GM18868 (cell line): ENCODE results near the gene TESK1.

Experiments used
- ATAC-seq: cut with Tn5 transposase; IDR thresholded peaks from one replicate; pipeline ENCODE4 v1.9.1; 2021; ENCODE audit warnings: mild to moderate bottlenecking, moderate library complexity; ENCODE audit not compliant: unreplicated experiment

The TESK1 gene, protein sequence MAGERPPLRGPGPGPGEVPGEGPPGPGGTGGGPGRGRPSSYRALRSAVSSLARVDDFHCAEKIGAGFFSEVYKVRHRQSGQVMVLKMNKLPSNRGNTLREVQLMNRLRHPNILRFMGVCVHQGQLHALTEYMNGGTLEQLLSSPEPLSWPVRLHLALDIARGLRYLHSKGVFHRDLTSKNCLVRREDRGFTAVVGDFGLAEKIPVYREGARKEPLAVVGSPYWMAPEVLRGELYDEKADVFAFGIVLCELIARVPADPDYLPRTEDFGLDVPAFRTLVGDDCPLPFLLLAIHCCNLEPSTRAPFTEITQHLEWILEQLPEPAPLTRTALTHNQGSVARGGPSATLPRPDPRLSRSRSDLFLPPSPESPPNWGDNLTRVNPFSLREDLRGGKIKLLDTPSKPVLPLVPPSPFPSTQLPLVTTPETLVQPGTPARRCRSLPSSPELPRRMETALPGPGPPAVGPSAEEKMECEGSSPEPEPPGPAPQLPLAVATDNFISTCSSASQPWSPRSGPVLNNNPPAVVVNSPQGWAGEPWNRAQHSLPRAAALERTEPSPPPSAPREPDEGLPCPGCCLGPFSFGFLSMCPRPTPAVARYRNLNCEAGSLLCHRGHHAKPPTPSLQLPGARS

GRCh38 chr9:35604578-35605350, at the start of gene TESK1:
TESK1 (plus strand) TSS chr9:35605262; CDS start chr9:35605620, 358 bp downstream.
- peak; percentile 45 for ATAC-seq

- ATAC-seq, result no peak
These were observed 49.2 kb upstream of the TESK1 start for GRCh38 chr9:35555881-35556280.

DNA sequence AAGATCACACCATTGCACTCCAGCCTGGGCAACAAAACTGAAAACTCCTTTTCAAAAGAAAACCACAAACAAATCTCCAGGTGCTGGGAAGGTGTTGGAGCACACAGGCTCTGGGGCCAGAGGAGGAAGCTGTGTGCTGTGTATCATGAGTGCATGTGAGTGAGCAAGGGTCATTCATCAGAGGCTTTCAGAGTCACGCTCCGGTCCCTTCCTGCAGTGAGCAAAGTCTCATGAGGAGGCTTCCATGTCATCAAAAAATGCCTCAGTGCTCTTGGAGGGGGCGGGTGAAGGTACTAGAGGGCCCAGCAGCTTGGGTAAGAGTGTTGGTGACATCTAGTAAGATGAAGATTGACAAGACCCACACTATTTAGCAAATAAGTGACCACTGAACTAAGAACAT, 48.3 kb upstream of the TESK1 start:
- ATAC-seq, result no peak

GRCh38 chr9:35557320-35557719, 47.7 kb upstream of the TESK1 start:
- ATAC-seq, result no peak

- ATAC-seq, result no peak
These were observed 46.9 kb upstream of the TESK1 start for GRCh38 chr9:35558185-35558584.

GRCh38 chr9:35559792-35560530, 45.1 kb upstream of the TESK1 start:
- ATAC-seq, result no peak

- no peak for ATAC-seq
These were observed 44.3 kb upstream of the TESK1 start for GRCh38 chr9:35560625-35561337.

DNA sequence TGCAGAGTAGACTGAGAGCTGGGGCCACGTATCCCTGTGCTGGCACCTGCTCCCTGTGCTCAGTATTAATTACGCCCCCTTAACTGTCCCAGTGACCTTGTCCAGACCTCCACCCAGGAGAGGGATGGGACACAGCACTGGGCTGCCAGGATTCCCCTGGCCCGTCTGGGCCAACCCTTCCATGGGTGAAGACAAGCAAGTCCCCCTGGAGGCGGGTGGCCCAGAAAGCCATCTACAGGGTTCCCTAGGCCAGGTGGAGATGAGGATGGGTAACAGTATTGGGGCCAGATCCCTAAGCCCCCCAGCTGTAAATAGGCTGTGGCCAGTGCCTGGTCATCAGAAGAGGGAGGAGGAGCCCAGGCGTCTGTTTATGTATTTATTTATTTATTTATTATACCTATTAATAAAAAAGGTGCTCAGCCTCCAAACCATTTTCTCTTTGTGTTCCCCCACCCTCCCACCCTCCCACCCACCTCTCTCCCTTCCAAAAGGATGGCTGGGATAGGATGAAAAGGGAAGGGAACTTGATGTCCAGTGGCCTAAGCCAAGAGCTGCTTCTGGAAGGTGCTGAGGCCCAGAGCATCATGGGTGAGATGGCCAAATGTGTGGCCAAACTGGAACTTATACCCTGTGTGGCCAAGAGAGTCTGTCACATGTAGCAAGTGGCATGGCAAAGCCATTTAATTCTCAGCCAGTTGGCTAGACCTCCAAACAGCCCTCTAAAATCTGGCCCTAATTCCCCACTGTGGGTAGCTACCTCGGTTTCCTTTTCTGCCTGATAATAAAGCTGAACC, 43.4 kb upstream of the TESK1 start:
- ATAC-seq, result no peak

DNA sequence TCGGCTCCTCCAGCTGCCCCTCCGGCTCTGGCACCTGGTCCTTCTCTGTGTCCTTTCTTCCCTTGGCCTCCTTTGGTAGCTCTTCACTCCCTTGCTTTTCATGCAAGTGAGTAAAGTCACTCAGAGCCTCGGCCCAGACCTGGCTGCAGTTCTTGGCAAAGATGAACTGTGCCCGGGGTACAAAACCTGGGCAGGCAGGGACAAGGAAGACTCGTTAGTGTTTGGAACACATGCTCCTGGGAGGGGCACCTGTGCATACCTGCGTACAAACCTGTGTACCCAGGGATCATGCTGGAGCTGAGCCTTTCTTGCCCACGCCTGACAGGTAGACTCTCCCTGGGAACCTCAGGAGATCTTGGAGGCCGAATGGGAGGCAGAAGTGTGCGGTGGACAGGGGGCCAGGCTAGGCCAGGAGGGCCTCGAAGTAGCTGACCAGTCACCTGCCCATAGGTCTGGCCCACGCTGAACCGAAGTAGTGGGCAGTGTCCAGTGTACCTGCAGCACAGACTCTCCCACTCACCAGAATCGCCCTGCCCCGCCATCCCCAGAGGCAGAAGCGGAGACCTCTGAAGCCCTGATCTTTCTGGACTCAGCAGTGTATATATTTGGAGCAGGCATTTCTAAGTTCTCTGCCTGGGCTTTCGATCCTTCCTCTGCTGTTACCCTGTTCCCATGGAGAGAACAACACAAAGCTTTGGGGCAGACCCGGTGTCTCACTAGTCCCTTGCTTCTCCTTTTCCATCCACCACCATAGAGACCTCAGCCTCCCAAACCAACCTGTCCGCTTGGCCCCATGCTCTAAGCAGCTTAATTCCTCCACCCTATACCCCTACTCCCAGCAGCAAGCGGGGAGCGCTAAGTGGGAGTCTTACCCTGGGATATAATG, 41.9 kb upstream of the TESK1 start:
- ATAC-seq, result no peak

DNA sequence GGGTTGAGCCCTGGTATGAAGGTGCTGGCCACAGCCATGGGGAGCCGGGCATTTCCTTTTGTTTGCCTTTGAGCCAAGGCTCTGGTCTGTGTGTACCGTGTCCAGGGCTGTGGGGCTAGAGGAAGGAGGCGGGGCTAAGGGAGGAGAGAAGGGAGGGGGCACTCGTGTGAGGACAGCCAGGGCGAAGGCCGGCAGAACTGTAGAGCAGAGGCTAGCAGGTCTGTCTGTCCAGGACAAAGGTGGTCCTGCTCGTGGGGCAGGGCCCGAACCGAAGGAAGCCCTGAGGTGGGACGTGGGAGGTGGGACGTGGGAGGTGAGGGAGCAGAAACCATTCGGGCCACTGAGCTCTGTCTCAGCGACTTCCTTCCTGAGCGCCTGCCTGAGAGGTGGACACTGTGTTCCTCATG, 41.3 kb upstream of the TESK1 start:
- ATAC-seq, result no peak

GRCh38 chr9:35564658-35565061, 40.4 kb upstream of the TESK1 start:
- ATAC-seq, result no peak

DNA sequence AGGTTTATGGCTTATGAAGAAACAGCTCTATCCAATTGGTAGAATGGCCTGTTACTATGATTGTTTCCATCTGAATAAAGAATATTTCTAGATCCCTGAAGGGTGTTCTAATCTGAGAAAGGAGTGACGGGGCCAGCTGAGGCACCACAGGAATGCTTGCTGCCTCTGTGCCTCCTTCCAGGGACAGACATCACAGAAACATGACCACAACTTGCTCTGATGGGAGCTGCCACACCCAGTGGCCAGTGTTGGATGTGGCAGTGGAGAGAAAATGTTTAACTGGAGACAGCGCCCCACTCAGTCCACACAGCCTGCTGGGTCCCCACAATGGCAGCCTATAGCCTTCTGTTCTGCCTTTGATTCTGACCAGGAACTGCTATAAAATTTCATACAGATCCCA, 38.6 kb upstream of the TESK1 start:
- no peak for ATAC-seq

GRCh38 chr9:35568196-35568595, 36.9 kb upstream of the TESK1 start:
- no peak for ATAC-seq

DNA sequence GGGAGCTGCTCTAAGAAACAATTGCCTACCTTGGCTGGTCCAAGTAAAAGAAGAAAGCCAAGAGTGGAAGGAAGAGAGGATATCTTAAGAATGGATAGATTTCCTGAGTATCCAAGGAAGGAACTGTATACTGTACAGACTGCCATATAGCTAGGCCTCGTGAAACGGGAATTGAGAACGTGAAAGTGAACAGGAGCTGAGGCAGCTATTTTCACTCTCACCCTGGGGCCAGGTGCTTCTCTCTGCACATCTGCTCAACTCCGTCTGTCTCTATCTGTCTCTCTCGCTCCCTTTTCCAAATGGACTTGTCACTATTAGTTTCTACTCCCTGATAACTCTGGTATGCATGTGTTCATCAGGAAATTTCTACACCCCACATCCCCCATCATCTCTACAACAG, 35.9 kb upstream of the TESK1 start:
- ATAC-seq, result no peak

GRCh38 chr9:35570709-35571504, 34.2 kb upstream of the TESK1 start:
- ATAC-seq, result no peak

DNA sequence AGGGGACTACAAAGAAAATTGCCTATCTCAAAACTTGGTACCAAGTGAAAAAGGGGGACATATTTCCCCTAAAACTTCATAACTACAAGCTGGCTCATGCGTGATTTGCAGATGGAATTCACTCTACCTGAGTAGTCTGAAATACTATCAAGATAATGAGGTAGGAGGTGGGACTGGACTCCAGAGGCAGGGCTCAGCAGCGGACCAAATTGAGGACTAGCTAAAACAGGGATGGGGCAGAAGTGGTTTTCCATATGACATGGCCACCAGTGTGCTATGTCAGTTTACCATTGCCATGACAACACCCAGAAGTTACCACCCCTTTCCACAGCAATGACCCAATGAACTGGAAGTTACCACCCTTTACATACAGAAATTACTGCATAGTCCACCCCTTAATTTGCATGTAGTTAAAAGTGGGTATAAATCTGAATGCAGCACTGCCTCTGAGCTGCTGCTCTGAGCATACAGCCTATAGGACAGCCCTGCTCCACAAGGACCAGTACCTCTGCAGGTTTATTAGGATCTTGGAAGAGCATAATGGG, 30.4 kb upstream of the TESK1 start:
- ATAC-seq, result no peak

DNA sequence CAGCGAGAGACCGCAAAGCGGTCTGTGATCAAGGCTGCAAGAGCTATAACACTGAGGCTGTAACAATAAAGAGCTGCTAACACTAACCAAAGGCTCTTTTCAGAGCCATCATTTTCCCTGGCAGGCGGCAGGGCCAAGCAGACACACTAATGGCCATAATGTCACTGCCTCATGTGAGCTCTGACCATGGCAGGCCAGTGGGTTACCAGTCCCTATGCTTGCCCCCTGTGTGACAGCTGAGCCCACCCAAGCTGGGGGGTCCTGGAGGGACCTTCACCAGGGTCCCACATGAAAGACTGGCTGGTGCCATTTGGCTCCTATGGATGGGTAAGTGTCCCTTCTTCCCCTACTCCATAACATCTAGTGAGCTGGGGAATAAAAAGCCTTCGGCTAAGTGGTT, 29.6 kb upstream of the TESK1 start:
- no peak for ATAC-seq

GRCh38 chr9:35577486-35577885, 27.6 kb upstream of the TESK1 start:
- no peak for ATAC-seq
